IPS-20b (cell line): ENCODE measurements around the gene SHANK1.
"Not testable (repeated sequence)": the region's sequence is repeated elsewhere in the genome, so short reads cannot be mapped to it uniquely, and the experiment has no call there.

Source experiments
- H3K27ac ChIP-seq: one replicate; pipeline ENCODE4 v1.5.1; 2013; ENCODE audit warnings: low read length
- H3K27me3 ChIP-seq: 2 replicates; pipeline ENCODE4 v1.6.1; 2013; ENCODE audit warnings: mild to moderate bottlenecking, low read length, inconsistent platforms; ENCODE audit not compliant: insufficient read depth
- H3K36me3 ChIP-seq: 2 replicates; pipeline ENCODE4 v1.6.1; 2013; ENCODE audit warnings: low read depth, mild to moderate bottlenecking, inconsistent platforms, low read length, moderate library complexity; ENCODE audit not compliant: insufficient read depth
- H3K4me1 ChIP-seq: 2 replicates; pipeline ENCODE4 v1.6.1; 2013; ENCODE audit warnings: mild to moderate bottlenecking, control low read depth, inconsistent platforms, low read length, moderate library complexity; ENCODE audit not compliant: insufficient read depth
- H3K4me3 ChIP-seq: 2 replicates; pipeline ENCODE4 v1.5.1; 2013; ENCODE audit warnings: mild to moderate bottlenecking, low read length, inconsistent platforms
- H3K9ac ChIP-seq: 2 replicates; pipeline ENCODE4 v1.6.1; 2013; ENCODE audit warnings: low read depth, mild to moderate bottlenecking, inconsistent platforms, low read length, moderate library complexity
- H3K9me3 ChIP-seq: 2 replicates; pipeline ENCODE4 v1.6.1; 2013; ENCODE audit warnings: mild to moderate bottlenecking, low read depth, low read length, inconsistent platforms; ENCODE audit not compliant: insufficient read depth

The SHANK1 gene

DNA sequence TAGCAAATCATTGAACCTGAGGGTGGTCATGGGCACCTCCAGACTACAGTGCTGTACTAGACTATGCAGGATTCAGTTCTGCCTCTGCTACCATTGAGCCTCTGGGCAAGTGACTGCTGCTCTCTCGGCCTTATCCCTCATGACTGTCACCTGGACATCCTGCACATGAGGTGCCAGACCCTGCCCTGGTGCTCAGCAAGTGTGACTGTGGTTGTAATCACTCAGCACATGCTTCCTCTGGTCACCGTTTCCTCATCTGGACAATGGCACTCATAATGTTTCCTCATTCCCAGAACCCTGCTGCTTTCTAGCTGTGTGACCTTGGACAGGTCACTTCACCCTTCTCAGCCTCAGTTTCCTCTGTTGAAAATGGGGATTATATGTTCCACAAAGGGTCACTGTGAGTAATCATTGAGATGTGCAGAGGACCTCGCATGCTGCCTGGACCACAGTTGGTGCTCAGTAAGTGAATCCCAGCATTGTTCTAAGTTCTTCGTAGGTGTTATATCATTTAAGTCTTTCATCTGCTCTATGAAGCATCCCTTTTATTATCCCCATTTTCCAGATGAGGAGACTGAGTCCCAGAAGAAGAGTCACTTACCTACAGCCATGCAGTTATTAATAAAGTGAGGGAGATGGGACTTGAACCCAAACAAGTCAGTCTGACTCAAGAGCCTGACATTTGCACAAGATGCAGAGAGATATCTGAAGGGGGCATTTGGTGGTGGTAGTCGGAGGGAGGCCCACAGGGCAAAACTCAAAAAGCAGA is 83.1 kb downstream of the SHANK1 start:
- peaks cover 18% of the 10 kb centered on the region for H3K27me3 ChIP-seq
- H3K9ac ChIP-seq: no peak overlapping the region
- no peak overlapping the region for H3K4me3 ChIP-seq

DNA sequence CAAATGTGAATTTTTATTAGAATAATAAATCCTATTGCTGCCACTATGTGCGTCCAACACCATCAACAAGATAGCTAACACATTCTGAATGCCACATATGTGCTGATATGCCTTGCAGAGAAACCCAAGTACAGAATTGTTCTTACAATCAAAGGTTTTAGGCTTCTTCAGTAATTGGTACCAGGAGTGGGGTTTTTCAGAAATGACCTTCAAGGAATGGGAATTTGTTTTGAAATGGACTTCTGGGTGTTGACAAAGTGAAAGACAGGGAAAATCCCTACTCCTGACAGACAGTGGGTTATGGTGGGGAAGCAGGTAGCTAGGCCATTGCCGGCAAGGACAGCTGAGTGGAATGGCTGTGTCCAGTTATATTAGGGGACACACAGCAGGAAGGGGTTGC is 85.6 kb downstream of the SHANK1 start:
- Histone ChIP-seq H3K27me3 (peaks cover 18% of the 10 kb centered on the region), H3K9me3 (peaks cover 54% of the 10 kb centered on the region), H3K27ac (no peak overlapping the region), H3K9ac (no peak overlapping the region), H3K4me3 (no peak overlapping the region), H3K36me3 (no peaks in the 10 kb centered on the region), H3K4me1 (no peaks in the 10 kb centered on the region)

More for the DNA sequence above, 83.1 kb downstream of the SHANK1 start:
- no peaks in the 10 kb centered on the region for H3K4me1 ChIP-seq
- peaks cover 58% of the 10 kb centered on the region for H3K9me3 ChIP-seq
- H3K27ac ChIP-seq: no peak overlapping the region
- no peaks in the 10 kb centered on the region for H3K36me3 ChIP-seq

DNA sequence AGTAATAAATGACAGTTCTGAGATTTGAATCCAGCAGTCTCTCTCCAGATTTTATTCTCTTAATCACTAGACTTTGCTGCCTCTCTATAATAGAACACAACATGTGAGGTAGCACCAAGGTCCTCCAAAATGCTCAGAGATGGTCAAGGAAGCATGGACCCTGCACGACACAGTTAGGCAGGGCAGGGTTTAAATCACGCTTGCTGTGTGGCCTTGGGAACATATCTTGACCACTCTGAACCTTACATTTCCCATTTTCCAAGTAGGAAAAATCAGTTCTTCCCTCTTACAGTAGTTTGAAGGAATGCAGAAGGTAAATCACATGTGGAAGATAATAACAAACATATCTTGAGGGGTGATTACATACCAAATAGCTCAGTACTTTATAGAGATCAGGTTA is 86.2 kb downstream of the SHANK1 start:
- Histone ChIP-seq H3K27ac (no peak overlapping the region), H3K4me1 (no peaks in the 10 kb centered on the region), H3K36me3 (no peaks in the 10 kb centered on the region), H3K9ac (no peak overlapping the region), H3K4me3 (no peak overlapping the region), H3K9me3 (peaks cover 55% of the 10 kb centered on the region), H3K27me3 (peaks cover 12% of the 10 kb centered on the region)

DNA sequence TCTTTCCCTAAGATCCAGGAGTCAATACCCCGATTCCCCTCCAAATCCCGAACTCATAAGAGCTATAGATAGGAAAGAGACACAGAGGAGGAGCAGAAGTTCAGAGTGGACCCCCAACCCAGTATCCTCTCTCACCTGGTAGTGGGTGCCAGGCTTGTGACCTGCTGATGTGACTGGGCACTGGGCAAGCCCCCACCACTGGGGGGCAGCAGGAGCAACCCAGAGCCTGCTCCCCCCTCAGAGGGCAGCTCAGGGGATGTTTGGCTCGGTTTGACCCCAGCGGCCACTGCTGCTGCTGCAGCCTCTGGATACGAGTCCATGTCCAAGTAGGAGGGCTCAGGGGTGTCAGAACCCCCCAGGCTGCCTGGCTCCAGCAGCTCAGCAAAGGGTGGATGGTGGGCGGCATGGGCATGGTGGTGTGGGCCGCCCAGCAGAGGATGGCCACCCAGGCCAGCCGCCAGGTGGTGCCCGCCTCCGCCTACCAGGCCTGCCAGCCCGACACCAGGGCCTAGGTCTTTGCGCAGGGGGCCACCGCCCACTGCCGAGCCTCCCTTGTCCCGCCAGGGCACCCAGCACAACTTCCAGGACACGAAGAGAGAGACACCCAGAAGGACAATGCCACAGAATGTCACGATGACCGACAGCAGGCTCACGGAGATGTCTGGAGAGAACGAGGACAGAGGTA is 87.3 kb downstream of the SHANK1 start:
- no peak overlapping the region for H3K9ac ChIP-seq
- H3K27ac ChIP-seq: no peak overlapping the region
- H3K4me3 ChIP-seq: no peak overlapping the region
- no peaks in the 10 kb centered on the region for H3K36me3 ChIP-seq
- H3K27me3 ChIP-seq: peaks cover 2% of the 10 kb centered on the region; the same call in 1 of the 2 replicates
- H3K9me3 ChIP-seq: peaks cover 53% of the 10 kb centered on the region
- no peaks in the 10 kb centered on the region for H3K4me1 ChIP-seq

DNA sequence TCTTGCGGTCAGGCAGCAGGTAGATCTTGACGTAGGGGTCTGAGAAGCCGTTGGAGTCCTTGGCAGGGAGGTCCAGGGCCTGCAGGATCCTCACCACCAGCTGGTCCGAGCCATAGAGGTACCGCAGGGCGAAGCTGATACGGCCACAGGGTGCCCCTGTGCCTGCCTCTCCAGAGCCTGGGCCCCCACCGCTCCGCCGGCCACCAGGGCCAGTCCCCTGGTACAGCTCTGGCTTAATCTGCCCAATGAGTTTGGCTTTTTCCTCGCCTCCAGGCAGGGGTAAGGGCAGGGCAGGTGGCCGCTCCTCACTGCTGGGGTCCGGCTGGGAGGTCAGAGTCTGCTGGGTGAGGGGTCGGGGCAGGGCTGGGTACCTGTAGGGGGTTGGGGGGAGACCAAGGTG is 89.8 kb downstream of the SHANK1 start:
- Histone ChIP-seq H3K9ac (no peak overlapping the region), H3K4me1 (no peaks in the 10 kb centered on the region), H3K36me3 (no peaks in the 10 kb centered on the region), H3K27me3 (no peaks in the 10 kb centered on the region), H3K27ac (no peak overlapping the region), H3K4me3 (no peak overlapping the region), H3K9me3 (peaks cover 33% of the 10 kb centered on the region)

DNA sequence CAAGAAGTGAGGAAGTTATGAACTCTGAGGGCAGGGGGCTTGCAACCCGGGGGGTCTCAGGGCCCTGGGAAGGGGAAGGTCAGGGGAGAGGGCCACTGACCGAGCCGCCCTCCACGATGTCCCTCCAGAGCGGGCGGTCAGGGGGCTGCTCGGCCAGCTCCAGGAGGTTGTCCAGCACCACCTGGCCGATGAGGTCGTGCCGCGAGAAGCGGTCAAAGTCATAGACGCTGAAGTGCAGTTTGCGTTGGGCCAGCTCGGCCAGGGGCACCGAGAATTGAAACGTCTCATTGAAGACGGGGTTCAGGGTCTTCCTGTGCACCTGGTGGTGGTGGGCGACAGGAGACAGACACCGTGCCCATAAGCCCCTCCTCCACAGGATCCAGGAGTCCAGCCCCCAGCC is 90.4 kb downstream of the SHANK1 start:
- no peaks in the 10 kb centered on the region for H3K27me3 ChIP-seq
- H3K9ac ChIP-seq: no peak overlapping the region
- H3K4me1 ChIP-seq: no peaks in the 10 kb centered on the region
- H3K4me3 ChIP-seq: no peak overlapping the region
- no peak overlapping the region for H3K27ac ChIP-seq
- H3K9me3 ChIP-seq: peaks cover 29% of the 10 kb centered on the region
- no peaks in the 10 kb centered on the region for H3K36me3 ChIP-seq

DNA sequence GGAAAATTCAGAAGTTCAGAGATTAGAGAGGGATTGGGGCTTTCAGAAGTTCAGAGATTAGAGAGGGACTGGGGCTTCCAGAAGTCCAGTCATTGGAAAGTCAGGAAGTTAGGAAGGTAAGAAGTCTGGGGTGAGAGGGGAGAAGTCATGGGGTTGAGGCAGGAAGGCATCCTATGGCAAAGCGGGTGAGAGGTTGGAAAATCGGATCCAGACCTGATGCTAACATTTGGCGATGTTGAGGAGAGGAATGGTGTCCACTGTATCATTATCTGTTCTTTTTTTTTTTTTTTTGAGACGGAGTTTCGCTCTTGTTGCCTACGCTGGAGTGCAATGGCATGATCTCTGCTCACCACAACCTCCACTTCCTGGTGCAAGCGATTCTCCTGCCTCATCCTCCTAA is 91.1 kb downstream of the SHANK1 start:
- Histone ChIP-seq H3K9me3 (peaks cover 22% of the 10 kb centered on the region), H3K27ac (no peak overlapping the region), H3K4me3 (no peak overlapping the region), H3K27me3 (no peaks in the 10 kb centered on the region), H3K4me1 (no peaks in the 10 kb centered on the region), H3K9ac (no peak overlapping the region), H3K36me3 (no peaks in the 10 kb centered on the region)

DNA sequence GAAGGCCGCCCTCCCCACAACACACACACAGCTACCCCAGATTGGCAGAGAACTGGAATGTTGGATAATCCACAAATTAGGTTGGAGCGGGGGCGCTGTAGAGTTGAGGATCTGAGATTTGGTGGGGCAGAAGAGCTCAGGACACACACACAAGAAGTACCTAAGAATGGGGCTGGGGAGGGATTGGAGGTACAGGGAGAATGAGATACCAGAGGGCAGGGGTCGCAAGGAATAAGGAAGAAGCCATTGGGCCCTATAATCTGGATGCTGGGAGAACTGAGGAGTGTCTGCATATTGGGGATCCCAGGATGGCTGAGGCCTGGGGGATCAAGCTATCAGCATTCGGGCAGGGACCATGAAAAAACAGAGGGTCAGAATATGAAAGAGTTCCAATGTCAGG is 91.5 kb downstream of the SHANK1 start:
- peaks cover 18% of the 10 kb centered on the region for H3K9me3 ChIP-seq
- no peaks in the 10 kb centered on the region for H3K4me1 ChIP-seq
- no peaks in the 10 kb centered on the region for H3K36me3 ChIP-seq
- no peak overlapping the region for H3K27ac ChIP-seq
- no peak overlapping the region for H3K4me3 ChIP-seq
- no peak overlapping the region for H3K9ac ChIP-seq
- H3K27me3 ChIP-seq: no peaks in the 10 kb centered on the region

DNA sequence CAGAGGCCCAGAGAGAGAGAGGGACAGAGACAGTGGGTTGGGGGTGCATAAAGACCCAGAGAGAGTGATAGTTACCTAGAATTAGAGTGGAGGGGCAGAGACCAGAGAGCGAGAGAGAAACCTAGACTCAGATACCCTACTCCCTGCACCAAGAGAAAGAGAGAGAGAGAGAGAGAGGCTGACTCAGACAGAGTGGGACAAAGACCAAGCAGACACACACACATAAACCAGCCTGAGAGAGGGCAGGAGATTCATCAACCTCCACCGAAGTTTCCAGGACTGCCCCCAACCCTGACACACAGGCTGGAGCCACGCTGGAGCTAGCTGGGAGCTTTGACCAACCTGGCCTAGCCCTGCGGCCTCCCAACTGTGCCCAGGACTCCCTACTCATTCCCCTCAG is 92.8 kb downstream of the SHANK1 start:
- H3K9me3 ChIP-seq: peaks cover 14% of the 10 kb centered on the region
- H3K4me3 ChIP-seq: no peak overlapping the region
- no peak overlapping the region for H3K27ac ChIP-seq
- H3K36me3 ChIP-seq: no peaks in the 10 kb centered on the region
- H3K27me3 ChIP-seq: no peaks in the 10 kb centered on the region
- H3K9ac ChIP-seq: no peak overlapping the region
- no peaks in the 10 kb centered on the region for H3K4me1 ChIP-seq

DNA sequence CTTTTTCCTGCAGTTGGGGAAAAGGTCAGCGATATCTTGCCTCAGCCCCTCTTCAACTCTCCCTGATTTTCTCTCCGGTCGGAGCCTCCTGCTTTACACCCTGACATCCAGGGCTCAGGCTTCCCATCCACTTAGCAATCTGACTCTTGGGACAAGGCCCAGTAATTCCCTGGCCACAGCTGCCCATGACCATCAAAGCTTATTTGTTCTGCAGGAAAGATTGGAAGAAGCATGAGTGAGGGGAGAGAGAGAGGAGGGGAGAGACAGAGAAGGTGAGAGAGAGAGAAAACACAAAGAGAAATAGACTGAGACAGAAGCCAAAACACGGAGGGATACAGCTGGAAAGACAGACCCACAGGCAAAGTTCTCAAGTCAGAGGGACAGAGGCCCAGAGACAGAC is 93.6 kb downstream of the SHANK1 start:
- no peaks in the 10 kb centered on the region for H3K36me3 ChIP-seq
- no peak overlapping the region for H3K27ac ChIP-seq
- H3K4me3 ChIP-seq: no peak overlapping the region
- H3K27me3 ChIP-seq: no peaks in the 10 kb centered on the region
- H3K4me1 ChIP-seq: no peaks in the 10 kb centered on the region
- peaks cover 14% of the 10 kb centered on the region for H3K9me3 ChIP-seq
- no peak overlapping the region for H3K9ac ChIP-seq

DNA sequence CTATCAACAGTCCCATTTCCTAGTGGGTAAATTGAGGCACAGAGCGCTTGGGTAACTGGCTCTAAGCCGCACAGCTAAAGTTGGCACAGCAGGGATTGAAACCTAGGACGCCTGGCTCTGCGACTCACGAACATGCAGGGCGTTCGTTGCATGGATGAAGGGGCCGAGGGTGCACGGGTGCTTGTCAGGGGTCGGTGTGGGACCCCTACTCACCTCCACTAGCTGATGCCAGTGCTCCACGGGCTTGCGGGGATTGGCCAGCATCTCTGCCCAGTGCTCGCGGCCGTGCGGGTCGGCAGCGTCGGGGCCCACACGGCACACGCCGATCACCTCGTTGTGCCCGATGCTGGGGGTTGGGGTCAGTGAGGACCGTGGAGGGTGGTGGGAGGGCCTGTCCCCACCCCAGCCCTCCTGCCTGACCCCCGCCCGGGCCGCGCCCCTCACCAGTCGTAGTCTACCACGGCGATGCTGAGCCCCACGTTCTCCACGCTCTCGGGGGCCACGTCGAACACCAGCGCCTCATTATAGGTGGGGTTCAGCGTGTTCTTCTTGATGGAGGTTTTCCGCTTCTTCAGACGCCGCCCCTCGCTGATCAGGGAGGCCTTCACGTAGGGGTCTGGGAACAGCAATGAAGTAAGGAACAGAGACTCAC is 94.5 kb downstream of the SHANK1 start:
- no peaks in the 10 kb centered on the region for H3K36me3 ChIP-seq
- H3K27me3 ChIP-seq: no peaks in the 10 kb centered on the region
- no peaks in the 10 kb centered on the region for H3K4me1 ChIP-seq
- no peak overlapping the region for H3K9ac ChIP-seq
- no peak overlapping the region for H3K4me3 ChIP-seq
- no peak overlapping the region for H3K27ac ChIP-seq
- peaks cover 11% of the 10 kb centered on the region for H3K9me3 ChIP-seq

DNA sequence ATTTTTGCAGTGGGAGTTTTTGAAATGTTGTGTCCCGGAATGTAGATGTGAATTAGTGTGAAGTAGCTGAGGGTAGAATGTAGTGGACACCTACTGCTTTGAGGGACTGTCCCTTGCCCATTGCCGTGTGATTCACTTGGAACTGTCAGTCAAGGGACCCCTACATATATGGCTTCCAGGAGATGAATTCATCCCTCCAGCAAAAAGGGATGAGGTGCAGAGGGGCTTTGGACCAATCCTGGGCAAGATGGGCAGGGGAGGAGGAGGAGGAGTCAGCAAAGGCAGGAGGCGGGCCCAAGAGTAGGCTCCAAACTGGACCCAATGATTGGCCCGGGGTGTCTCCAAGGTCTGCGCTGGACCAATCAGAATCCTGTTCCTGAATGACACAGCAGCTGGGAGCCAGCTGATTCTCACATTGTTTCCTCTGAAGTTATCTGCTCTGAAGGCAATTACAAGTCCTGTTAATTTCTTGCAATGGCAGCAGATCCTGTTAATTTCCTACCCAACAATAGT is 99.2 kb downstream of the SHANK1 start:
- not testable (repeated sequence) for H3K4me1 ChIP-seq, H3K4me3 ChIP-seq, H3K9me3 ChIP-seq, H3K27ac ChIP-seq, H3K27me3 ChIP-seq, H3K9ac ChIP-seq, H3K36me3 ChIP-seq
